Keratinocyte (primary cell): ENCODE results near the gene ZNF362. TPM values are rescaled to one million over a fixed set of nuclear protein-coding genes. Genes with fewer than 3 reads are reported as not detected.
A peak's percentile ranks its signal among the peaks of the same experiment; 100 is the strongest.

ENCODE experiments used
- DNase-seq: peaks from one replicate; pipeline ENCODE4 v3.0.0-alpha.2; 2011; ENCODE audit warnings: low read depth, missing footprints, low spot score
- FAIRE-seq: peaks from 2 replicates; lab custom pipeline; 2011; peaks lifted over from hg19 to GRCh38; lab: Jason Lieb, UNC
- H2AFZ ChIP-seq: 2 replicates; pipeline ENCODE4 v1.6.0; 2012; ENCODE audit warnings: low read length, control low read depth, inconsistent platforms; ENCODE audit not compliant: control insufficient read depth
- H3K27ac ChIP-seq: 2 replicates; pipeline ENCODE4 v1.5.1; 2011; ENCODE audit warnings: low read length; ENCODE audit not compliant: control insufficient read depth, insufficient read depth
- H3K27me3 ChIP-seq: 3 replicates; pipeline ENCODE4 v1.6.0; 2011; ENCODE audit warnings: low read length; ENCODE audit not compliant: control insufficient read depth, insufficient read depth; ENCODE audit errors: extremely low read depth
- H3K36me3 ChIP-seq, 2 experiments: 2 replicates in 1 of 2; 3 replicates in 1 of 2; pipeline ENCODE4 v1.5.1; 2011; ENCODE audit warnings: low read length in 2 of 2, mild to moderate bottlenecking in 1 of 2; ENCODE audit not compliant: control insufficient read depth in 2 of 2, insufficient read depth in 2 of 2; ENCODE audit errors: extremely low read depth in 1 of 2
- H3K4me1 ChIP-seq: 3 replicates; pipeline ENCODE4 v1.5.1; 2011; ENCODE audit warnings: low read length; ENCODE audit not compliant: control insufficient read depth, insufficient read depth; ENCODE audit errors: extremely low read depth
- H3K4me2 ChIP-seq: 3 replicates; pipeline ENCODE4 v1.6.0; 2011; ENCODE audit warnings: low read depth, low read length; ENCODE audit not compliant: control insufficient read depth, insufficient read depth; ENCODE audit errors: extremely low read depth
- H3K4me3 ChIP-seq, 3 experiments: fragments of 200-600 bp in 1 of 3; sonication (generic) in 1 of 3; 2 replicates in 2 of 3; 3 replicates in 1 of 3; pipeline ENCODE4 v1.5.1; 2011 to 2016; ENCODE audit warnings: low read length in 3 of 3, mild to moderate bottlenecking in 3 of 3, control low read depth in 2 of 3, inconsistent platforms in 1 of 3, low read depth in 1 of 3, mixed read lengths in 1 of 3, mixed run types in 1 of 3, moderate library complexity in 1 of 3; ENCODE audit not compliant: control insufficient read depth in 2 of 3, insufficient read depth in 2 of 3; ENCODE audit errors: extremely low read depth in 1 of 3
- H3K79me2 ChIP-seq: 2 replicates; pipeline ENCODE4 v1.6.0; 2012; ENCODE audit warnings: low read length; ENCODE audit not compliant: control insufficient read depth, insufficient read depth
- H3K9ac ChIP-seq: 3 replicates; pipeline ENCODE4 v1.6.0; 2011; ENCODE audit warnings: low read length; ENCODE audit not compliant: control insufficient read depth, insufficient read depth; ENCODE audit errors: extremely low read depth
- H3K9me1 ChIP-seq: 3 replicates; pipeline ENCODE4 v1.6.0; 2011; ENCODE audit warnings: low read length; ENCODE audit not compliant: control insufficient read depth, insufficient read depth; ENCODE audit errors: extremely low read depth
- H3K9me3 ChIP-seq: 2 replicates; pipeline ENCODE4 v1.5.1; 2012; ENCODE audit warnings: low read depth, low read length; ENCODE audit not compliant: control insufficient read depth
- H4K20me1 ChIP-seq: 3 replicates; pipeline ENCODE4 v1.6.0; 2011; ENCODE audit warnings: low read length; ENCODE audit not compliant: control insufficient read depth, insufficient read depth; ENCODE audit errors: extremely low read depth
- EZH2 ChIP-seq: IDR thresholded peaks from one replicate; pipeline ENCODE4 v1.6.1; 2012; ENCODE audit warnings: inconsistent platforms, mild to moderate bottlenecking, low read length, moderate library complexity
- dilution Hi-C: fragments of 300-500 bp; cut with MboI; formaldehyde crosslinking; loops from one replicate; pipeline ENCODE4 v1.7.0; 2020; ENCODE audit warnings: low sequenced_read_pairs; ENCODE audit not compliant: extremely low pct_ligation_motif_present
- polyA plus RNA-seq, 5 experiments: library from polyadenylated mRNA; depleted of rRNA in 3 of 5; stranded (reverse) in 3 of 5; stranded (forward) in 1 of 5; unstranded in 1 of 5; fragments of >200 nt; gene quantifications; 1 replicate in 1 of 5; 2 replicates in 3 of 5; 3 replicates in 1 of 5; pipeline versions ENCODE4 v1.2.1 to v1.2.3, GENCODE V29; 2011 to 2012; ENCODE audit warnings: missing spikeins in 2 of 5, low read depth in 1 of 5, low replicate concordance in 1 of 5
- TF ChIP-seq, protein P1 (sequence below), 3 experiments: IDR thresholded peaks in 1 of 3; conservative IDR thresholded peaks in 1 of 3; optimal IDR thresholded peaks in 1 of 3; 2 replicates in 2 of 3; 3 replicates in 1 of 3; pipeline versions ENCODE3 to v1.5.1; 2011; ENCODE audit warnings: low read length in 3 of 3, mild to moderate bottlenecking in 3 of 3, moderate library complexity in 2 of 3, control low read depth in 1 of 3, inconsistent platforms in 1 of 3; ENCODE audit not compliant: insufficient read depth in 2 of 3; ENCODE audit errors: extremely low read depth in 1 of 3

Gene ZNF362
- polyA plus RNA-seq, 1 donor (not counting 4 experiments of a cell fraction or from before 2014, with no cell fraction given), result 2.2 TPM

DNA sequence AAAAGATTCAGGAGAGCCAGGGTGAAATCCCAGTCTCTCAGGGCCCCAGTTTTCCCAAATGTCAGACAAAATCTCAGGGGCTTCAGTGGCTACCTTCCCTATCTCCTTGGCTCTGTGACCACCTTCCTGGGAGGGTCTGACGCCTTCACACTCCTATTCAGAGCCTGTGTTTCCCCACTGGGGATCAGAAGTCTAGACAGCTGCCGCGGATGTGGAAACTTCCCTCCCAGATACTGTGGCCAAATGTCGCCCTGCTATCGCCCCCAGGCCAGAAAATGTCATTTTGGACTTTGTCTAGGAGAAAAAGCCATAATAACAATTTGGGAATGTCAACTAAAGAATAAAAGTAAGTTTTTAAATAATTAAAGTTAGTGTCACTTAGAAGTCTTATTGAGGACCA lies 48.7 kb downstream of the ZNF362 start:
- H3K36me3 ChIP-seq, result no peaks in the 10 kb centered on the region
- no peak overlapping the region for H3K9ac ChIP-seq
- no peak overlapping the region for H3K27ac ChIP-seq
- no peaks in the 10 kb centered on the region for H3K79me2 ChIP-seq
- no peak overlapping the region for H3K4me2 ChIP-seq
- H3K9me1 ChIP-seq, result no peaks in the 10 kb centered on the region
- no peak for DNase-seq
- no peak for FAIRE-seq
- H3K27me3 ChIP-seq, result peaks cover 13% of the 10 kb centered on the region
- H3K4me3 ChIP-seq, result no peak overlapping the region
- no peaks in the 10 kb centered on the region for H4K20me1 ChIP-seq
- dilution Hi-C loops, result no loop called here
- no peak overlapping the region for H2AFZ ChIP-seq
- TF ChIP-seq EZH2, result no peak
- TF ChIP-seq, protein P1, sequence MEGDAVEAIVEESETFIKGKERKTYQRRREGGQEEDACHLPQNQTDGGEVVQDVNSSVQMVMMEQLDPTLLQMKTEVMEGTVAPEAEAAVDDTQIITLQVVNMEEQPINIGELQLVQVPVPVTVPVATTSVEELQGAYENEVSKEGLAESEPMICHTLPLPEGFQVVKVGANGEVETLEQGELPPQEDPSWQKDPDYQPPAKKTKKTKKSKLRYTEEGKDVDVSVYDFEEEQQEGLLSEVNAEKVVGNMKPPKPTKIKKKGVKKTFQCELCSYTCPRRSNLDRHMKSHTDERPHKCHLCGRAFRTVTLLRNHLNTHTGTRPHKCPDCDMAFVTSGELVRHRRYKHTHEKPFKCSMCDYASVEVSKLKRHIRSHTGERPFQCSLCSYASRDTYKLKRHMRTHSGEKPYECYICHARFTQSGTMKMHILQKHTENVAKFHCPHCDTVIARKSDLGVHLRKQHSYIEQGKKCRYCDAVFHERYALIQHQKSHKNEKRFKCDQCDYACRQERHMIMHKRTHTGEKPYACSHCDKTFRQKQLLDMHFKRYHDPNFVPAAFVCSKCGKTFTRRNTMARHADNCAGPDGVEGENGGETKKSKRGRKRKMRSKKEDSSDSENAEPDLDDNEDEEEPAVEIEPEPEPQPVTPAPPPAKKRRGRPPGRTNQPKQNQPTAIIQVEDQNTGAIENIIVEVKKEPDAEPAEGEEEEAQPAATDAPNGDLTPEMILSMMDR (optimal IDR thresholded peaks at IDR 0.05 in 1 of 3, IDR thresholded peaks at IDR 0.05 in 1 of 3, conservative IDR thresholded peaks at IDR 0.05 in 1 of 3; ENCODE audit: extremely low read depth in 1 of 3, insufficient read depth in 2 of 3, low read length in 3 of 3), result no peak
- H3K4me1 ChIP-seq, result no peaks in the 10 kb centered on the region
- no peaks in the 10 kb centered on the region for H3K9me3 ChIP-seq

DNA sequence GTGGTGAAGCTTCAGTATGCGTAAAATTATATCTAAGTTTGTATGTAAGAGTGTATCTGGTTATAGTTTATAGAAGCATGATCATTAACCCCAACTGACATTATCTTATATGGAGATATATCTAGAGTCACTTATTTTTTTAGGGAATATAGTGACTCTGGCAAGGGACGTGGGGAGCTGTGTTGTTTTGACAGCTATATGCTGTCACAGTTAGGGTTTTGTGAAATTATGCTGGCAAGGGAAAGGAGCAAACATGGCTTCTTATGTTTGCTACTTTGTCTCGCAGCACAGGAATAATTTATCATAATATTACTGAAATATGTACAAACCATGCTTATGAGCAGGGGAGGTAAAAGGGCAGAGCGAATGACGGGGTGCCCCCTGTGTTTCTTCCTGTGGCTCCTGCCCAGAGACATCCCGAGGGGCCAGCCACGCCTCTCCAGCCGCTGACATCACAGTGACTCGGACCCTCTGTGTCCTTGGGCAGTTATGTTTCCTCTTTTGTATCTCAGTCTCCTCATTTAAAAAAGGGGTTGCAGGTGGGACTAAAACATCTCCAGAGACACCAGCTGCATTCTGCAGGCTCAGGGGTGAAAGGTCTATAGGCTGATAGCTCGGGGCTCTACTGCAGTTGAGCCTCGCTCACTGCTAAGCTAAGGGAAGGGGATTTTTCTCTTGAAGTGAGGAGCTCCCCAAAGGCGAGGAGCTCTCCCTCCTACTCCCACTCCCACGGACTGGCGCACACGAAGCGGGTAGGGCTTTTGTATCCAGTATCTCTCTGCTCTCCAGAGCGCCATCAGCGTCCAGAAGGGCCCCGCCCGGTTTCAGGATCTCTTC lies 49.7 kb downstream of the ZNF362 start:
- H3K9me1 ChIP-seq, result no peaks in the 10 kb centered on the region
- H4K20me1 ChIP-seq, result no peaks in the 10 kb centered on the region
- H2AFZ ChIP-seq, result no peak overlapping the region
- no peaks in the 10 kb centered on the region for H3K36me3 ChIP-seq
- H3K4me2 ChIP-seq, result peak overlapping the region; percentile 51
- H3K4me3 ChIP-seq, result no peak overlapping the region
- dilution Hi-C loops, result no loop called here
- H3K4me1 ChIP-seq, result no peaks in the 10 kb centered on the region
- H3K27me3 ChIP-seq, result peaks cover 13% of the 10 kb centered on the region
- FAIRE-seq, result no peak
- no peak for DNase-seq
- no peaks in the 10 kb centered on the region for H3K9me3 ChIP-seq
- H3K79me2 ChIP-seq, result no peaks in the 10 kb centered on the region
- no peak for TF ChIP-seq EZH2
- TF ChIP-seq, protein P1 (optimal IDR thresholded peaks at IDR 0.05 in 1 of 3, IDR thresholded peaks at IDR 0.05 in 1 of 3, conservative IDR thresholded peaks at IDR 0.05 in 1 of 3; ENCODE audit: extremely low read depth in 1 of 3, insufficient read depth in 2 of 3, low read length in 3 of 3), result no peak
- H3K27ac ChIP-seq, result no peak overlapping the region
- H3K9ac ChIP-seq, result no peak overlapping the region
